DND-41 (cell line): ENCODE data around the gene HLCS.

Source experiments
- ATAC-seq: fragments of 200-7000 bp; cut with Tn5 transposase; 3 replicates; pipeline ENCODE4 v1.9.1; 2021; ENCODE audit warnings: low read depth; ENCODE audit not compliant: insufficient read depth
- DNase-seq: peaks from one replicate; pipeline ENCODE4 v3.0.0-alpha.2; 2020
- H2AFZ ChIP-seq: 2 replicates; pipeline ENCODE4 v1.6.0; 2012; ENCODE audit warnings: low read depth, low read length
- H3K27ac ChIP-seq: 2 replicates; pipeline ENCODE4 v1.5.1; 2012; ENCODE audit warnings: low read length, inconsistent platforms
- H3K27me3 ChIP-seq: fragments of 200-600 bp; sonication (generic); 2 replicates; pipeline ENCODE4 v1.6.0; 2012; ENCODE audit warnings: low read length, mild to moderate bottlenecking, inconsistent platforms; ENCODE audit not compliant: insufficient read depth, poor library complexity
- H3K36me3 ChIP-seq: 2 replicates; pipeline ENCODE4 v1.5.1; 2012; ENCODE audit warnings: low read length, inconsistent platforms; ENCODE audit not compliant: insufficient read depth
- H3K4me1 ChIP-seq: 2 replicates; pipeline ENCODE4 v1.5.1; 2012; ENCODE audit warnings: mild to moderate bottlenecking, low read length; ENCODE audit not compliant: insufficient read depth
- H3K4me2 ChIP-seq: 2 replicates; pipeline ENCODE4 v1.6.0; 2012; ENCODE audit warnings: mild to moderate bottlenecking, moderate library complexity, low read length, inconsistent platforms; ENCODE audit not compliant: insufficient read depth
- H3K4me3 ChIP-seq, 2 experiments: fragments of 200-600 bp in 1 of 2; shearing (Covaris generic) in 1 of 2; 2 replicates each; pipeline ENCODE4 v1.5.1; 2012 to 2016; ENCODE audit warnings: inconsistent platforms in 2 of 2, low read length in 2 of 2, mild to moderate bottlenecking in 2 of 2, low read depth in 1 of 2, moderate library complexity in 1 of 2
- H3K79me2 ChIP-seq: 2 replicates; pipeline ENCODE4 v1.6.0; 2012; ENCODE audit warnings: low read length, inconsistent platforms; ENCODE audit not compliant: insufficient read depth
- H3K9ac ChIP-seq: 2 replicates; pipeline ENCODE4 v1.6.0; 2012; ENCODE audit warnings: low read depth, mild to moderate bottlenecking, inconsistent platforms, low read length, moderate library complexity
- H3K9me3 ChIP-seq: 2 replicates; pipeline ENCODE4 v1.5.1; 2012; ENCODE audit warnings: low read length, moderate library complexity, mild to moderate bottlenecking, inconsistent platforms; ENCODE audit not compliant: insufficient read depth, severe bottlenecking
- H4K20me1 ChIP-seq: 2 replicates; pipeline ENCODE4 v1.6.0; 2012; ENCODE audit warnings: low read length; ENCODE audit not compliant: insufficient read depth
- CTCF ChIP-seq: IDR thresholded peaks from 2 replicates; pipeline ENCODE4 v1.5.1; 2012; ENCODE audit warnings: borderline replicate concordance, low read length, moderate library complexity, mild to moderate bottlenecking; ENCODE audit not compliant: poor library complexity, severe bottlenecking; ENCODE audit errors: extremely low read depth
- EZH2 ChIP-seq: IDR thresholded peaks from 3 replicates; pipeline ENCODE4 v1.6.1; 2012; ENCODE audit warnings: borderline replicate concordance, low read depth, mild to moderate bottlenecking, moderate library complexity, low read length, inconsistent platforms; ENCODE audit not compliant: severe bottlenecking

Gene HLCS

DNA sequence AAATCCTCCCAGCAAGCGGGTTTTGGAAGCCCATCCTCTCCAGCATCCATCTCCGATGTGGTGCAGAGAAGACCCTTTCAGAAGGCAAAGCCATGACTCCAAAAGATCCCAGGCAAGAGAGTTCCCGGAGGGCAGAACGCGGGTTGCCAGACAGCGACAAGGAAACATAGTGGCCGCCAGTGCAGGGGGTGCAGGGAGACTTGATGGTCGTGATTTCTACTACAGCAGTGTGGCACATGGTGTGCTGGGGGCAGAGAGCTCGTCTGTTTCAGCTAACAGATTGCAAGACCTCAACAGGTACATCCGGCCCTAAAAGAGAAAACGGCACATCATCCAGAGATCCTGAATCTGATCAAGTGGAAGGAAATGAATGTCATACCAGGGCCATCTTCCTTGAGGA lies 74.3 kb downstream of the HLCS start:
- no peaks in the 10 kb centered on the region for H3K79me2 ChIP-seq
- H3K4me3 ChIP-seq, result no peak overlapping the region
- H3K9ac ChIP-seq, result no peak overlapping the region
- H2AFZ ChIP-seq, result no peak overlapping the region
- H3K4me2 ChIP-seq, result no peak overlapping the region
- no peaks in the 10 kb centered on the region for H4K20me1 ChIP-seq
- H3K4me1 ChIP-seq, result no peaks in the 10 kb centered on the region
- no peaks in the 10 kb centered on the region for H3K27me3 ChIP-seq
- no peak for DNase-seq
- no peak for TF ChIP-seq CTCF
- no peak for TF ChIP-seq EZH2
- H3K9me3 ChIP-seq, result no peaks in the 10 kb centered on the region
- no peak for ATAC-seq
- H3K36me3 ChIP-seq, result peaks cover 15% of the 10 kb centered on the region
- H3K27ac ChIP-seq, result no peak overlapping the region

GRCh38 chr21:36891692-36892091 lies 74.8 kb downstream of the HLCS start:
- H3K4me2 ChIP-seq, result no peak overlapping the region
- no peak overlapping the region for H2AFZ ChIP-seq
- H3K27me3 ChIP-seq, result no peaks in the 10 kb centered on the region
- H3K36me3 ChIP-seq, result peaks cover 13% of the 10 kb centered on the region
- no peak overlapping the region for H3K27ac ChIP-seq
- DNase-seq, result no peak
- TF ChIP-seq CTCF, result no peak
- no peak for TF ChIP-seq EZH2
- no peak for ATAC-seq
- H3K4me3 ChIP-seq, result no peak overlapping the region
- no peaks in the 10 kb centered on the region for H4K20me1 ChIP-seq
- H3K9me3 ChIP-seq, result no peaks in the 10 kb centered on the region
- no peak overlapping the region for H3K9ac ChIP-seq
- H3K4me1 ChIP-seq, result no peaks in the 10 kb centered on the region
- no peaks in the 10 kb centered on the region for H3K79me2 ChIP-seq

GRCh38 chr21:36891121-36891520 lies 75.3 kb downstream of the HLCS start:
- no peak for ATAC-seq
- Histone ChIP-seq H3K36me3 (peaks cover 13% of the 10 kb centered on the region), H3K9ac (no peak overlapping the region), H3K4me1 (no peaks in the 10 kb centered on the region), H4K20me1 (no peaks in the 10 kb centered on the region), H3K27me3 (no peaks in the 10 kb centered on the region), H2AFZ (no peak overlapping the region), H3K4me3 (no peak overlapping the region), H3K4me2 (no peak overlapping the region), H3K79me2 (no peaks in the 10 kb centered on the region), H3K9me3 (no peaks in the 10 kb centered on the region), H3K27ac (no peak overlapping the region)
- no peak for DNase-seq
- no peak for TF ChIP-seq EZH2
- TF ChIP-seq CTCF, result no peak

- no peak overlapping the region for H3K27ac ChIP-seq
- TF ChIP-seq CTCF, result no peak
- ATAC-seq, result no peak
These were observed 76.4 kb downstream of the HLCS start for GRCh38 chr21:36890086-36890485.

More at GRCh38 chr21:36890086-36890485, 76.4 kb downstream of the HLCS start:
- Histone ChIP-seq H3K27me3 (no peaks in the 10 kb centered on the region), H3K9ac (no peak overlapping the region), H3K36me3 (peaks cover 16% of the 10 kb centered on the region), H2AFZ (no peak overlapping the region), H3K79me2 (no peaks in the 10 kb centered on the region), H3K4me2 (no peak overlapping the region), H3K4me3 (no peak overlapping the region), H3K4me1 (no peaks in the 10 kb centered on the region), H4K20me1 (no peaks in the 10 kb centered on the region), H3K9me3 (peaks cover 5% of the 10 kb centered on the region)
- DNase-seq, result no peak
